ENCODE results near the gene MAP1A. TPM values are rescaled to one million over a fixed set of nuclear protein-coding genes. Genes with fewer than 3 reads are reported as not detected.

MAP1A gene
- polyA plus RNA-seq, 1 donor, result 5.4 TPM

- WGBS (ENCODE audit: insufficient coverage, low lambda C conversion rate), result 0% methylated on average over 3 of the region's 39 CpGs
- Histone ChIP-seq H3K4me3 (ENCODE audit: low read length) (peak overlapping the region; percentile 66), H3K4me1 (ENCODE audit: control insufficient read depth, insufficient read depth, low read length) (peaks cover 16% of the 10 kb centered on the region), H3K27me3 (ENCODE audit: control insufficient read depth, insufficient read depth, low read length) (no peaks in the 10 kb centered on the region), H3K36me3 (ENCODE audit: control insufficient read depth, insufficient read depth, low read length) (no peaks in the 10 kb centered on the region), H3K9me3 (ENCODE audit: control insufficient read depth, low read depth, low read length) (no peaks in the 10 kb centered on the region), H3K27ac (ENCODE audit: low read length) (no peak overlapping the region)
- DNase-seq, result peak in 1 of 2 donors; percentile 30
These were observed 6.2 kb upstream of the MAP1A start for GRCh38 chr15:43511012-43511885.

- no peak for DNase-seq
- WGBS (ENCODE audit: insufficient coverage, low lambda C conversion rate), result no CpG with 5 or more reads among the region's 1 CpG
- H3K27me3 ChIP-seq (ENCODE audit: control insufficient read depth, insufficient read depth, low read length), result peaks cover 6% of the 10 kb centered on the region
- peaks cover 31% of the 10 kb centered on the region for H3K4me1 ChIP-seq (ENCODE audit: control insufficient read depth, insufficient read depth, low read length)
- no peaks in the 10 kb centered on the region for H3K9me3 ChIP-seq (ENCODE audit: control insufficient read depth, low read depth, low read length)
- H3K4me3 ChIP-seq (ENCODE audit: low read length), result no peak overlapping the region
- no peak overlapping the region for H3K27ac ChIP-seq (ENCODE audit: low read length)
- H3K36me3 ChIP-seq (ENCODE audit: control insufficient read depth, insufficient read depth, low read length), result no peaks in the 10 kb centered on the region
These were observed 3.9 kb upstream of the MAP1A start for GRCh38 chr15:43513550-43513949.

- no peak overlapping the region for H3K4me3 ChIP-seq (ENCODE audit: low read length)
- H3K9me3 ChIP-seq (ENCODE audit: control insufficient read depth, low read depth, low read length), result no peaks in the 10 kb centered on the region
- H3K4me1 ChIP-seq (ENCODE audit: control insufficient read depth, insufficient read depth, low read length), result peaks cover 31% of the 10 kb centered on the region
- DNase-seq, result peak in 1 of 2 donors; percentile 42
- no peak overlapping the region for H3K27ac ChIP-seq (ENCODE audit: low read length)
- peaks cover 6% of the 10 kb centered on the region for H3K27me3 ChIP-seq (ENCODE audit: control insufficient read depth, insufficient read depth, low read length)
- no CpG with 5 or more reads among the region's 4 CpGs for WGBS (ENCODE audit: insufficient coverage, low lambda C conversion rate)
- H3K36me3 ChIP-seq (ENCODE audit: control insufficient read depth, insufficient read depth, low read length), result no peaks in the 10 kb centered on the region
These were observed 3.0 kb upstream of the MAP1A start for GRCh38 chr15:43514241-43515057.

- Histone ChIP-seq H3K27me3 (ENCODE audit: control insufficient read depth, insufficient read depth, low read length) (peaks cover 6% of the 10 kb centered on the region), H3K9me3 (ENCODE audit: control insufficient read depth, low read depth, low read length) (no peaks in the 10 kb centered on the region), H3K27ac (ENCODE audit: low read length) (no peak overlapping the region), H3K4me3 (ENCODE audit: low read length) (no peak overlapping the region), H3K36me3 (ENCODE audit: control insufficient read depth, insufficient read depth, low read length) (no peaks in the 10 kb centered on the region), H3K4me1 (ENCODE audit: control insufficient read depth, insufficient read depth, low read length) (peaks cover 23% of the 10 kb centered on the region)
- no CpG with 5 or more reads among the region's 2 CpGs for WGBS (ENCODE audit: insufficient coverage, low lambda C conversion rate)
- no peak for DNase-seq
These were observed 1.7 kb upstream of the MAP1A start for GRCh38 chr15:43515741-43516140.

- Histone ChIP-seq H3K36me3 (ENCODE audit: control insufficient read depth, insufficient read depth, low read length) (peaks cover 3% of the 10 kb centered on the region), H3K27ac (ENCODE audit: low read length) (no peak overlapping the region), H3K4me1 (ENCODE audit: control insufficient read depth, insufficient read depth, low read length) (peaks cover 21% of the 10 kb centered on the region), H3K9me3 (ENCODE audit: control insufficient read depth, low read depth, low read length) (no peaks in the 10 kb centered on the region), H3K4me3 (ENCODE audit: low read length) (no peak overlapping the region), H3K27me3 (ENCODE audit: control insufficient read depth, insufficient read depth, low read length) (peaks cover 6% of the 10 kb centered on the region)
- DNase-seq, result no peak
- no CpG with 5 or more reads among the region's 5 CpGs for WGBS (ENCODE audit: insufficient coverage, low lambda C conversion rate)
These were observed 1.2 kb upstream of the MAP1A start for GRCh38 chr15:43516185-43516584.

GRCh38 chr15:43516801-43517353, 531 bp upstream of the MAP1A start:
- H3K27ac ChIP-seq (ENCODE audit: low read length), result peak overlapping the region; percentile 65
- peaks cover 8% of the 10 kb centered on the region for H3K36me3 ChIP-seq (ENCODE audit: control insufficient read depth, insufficient read depth, low read length)
- H3K4me1 ChIP-seq (ENCODE audit: control insufficient read depth, insufficient read depth, low read length), result peaks cover 15% of the 10 kb centered on the region
- no peak for DNase-seq
- H3K27me3 ChIP-seq (ENCODE audit: control insufficient read depth, insufficient read depth, low read length), result peaks cover 6% of the 10 kb centered on the region
- no CpG with 5 or more reads among the region's 4 CpGs for WGBS (ENCODE audit: insufficient coverage, low lambda C conversion rate)
- H3K4me3 ChIP-seq (ENCODE audit: low read length), result peak overlapping the region; percentile 26
- no peaks in the 10 kb centered on the region for H3K9me3 ChIP-seq (ENCODE audit: control insufficient read depth, low read depth, low read length)

- Histone ChIP-seq H3K9me3 (ENCODE audit: control insufficient read depth, low read depth, low read length) (no peaks in the 10 kb centered on the region), H3K27ac (ENCODE audit: low read length) (peak overlapping the region; percentile 66)
- peak; percentile 44 to 54 for DNase-seq
These were observed 871 bp downstream of the MAP1A start for GRCh38 chr15:43518197-43518761.

GRCh38 chr15:43519196-43519595, 1.8 kb downstream of the MAP1A start:
- WGBS (ENCODE audit: insufficient coverage, low lambda C conversion rate), result no CpG with 5 or more reads among the region's 2 CpGs

More at GRCh38 chr15:43518197-43518761, 871 bp downstream of the MAP1A start:
- H3K36me3 ChIP-seq (ENCODE audit: control insufficient read depth, insufficient read depth, low read length), result peaks cover 16% of the 10 kb centered on the region
- peaks cover 6% of the 10 kb centered on the region for H3K27me3 ChIP-seq (ENCODE audit: control insufficient read depth, insufficient read depth, low read length)
- H3K4me1 ChIP-seq (ENCODE audit: control insufficient read depth, insufficient read depth, low read length), result peaks cover 15% of the 10 kb centered on the region
- WGBS (ENCODE audit: insufficient coverage, low lambda C conversion rate), result no CpG with 5 or more reads among the region's 18 CpGs
- peak overlapping the region; percentile 49 for H3K4me3 ChIP-seq (ENCODE audit: low read length)

GRCh38 chr15:43520138-43520537, 2.7 kb downstream of the MAP1A start:
- no peak overlapping the region for H3K27ac ChIP-seq (ENCODE audit: low read length)
- DNase-seq, result no peak
- no peak overlapping the region for H3K4me3 ChIP-seq (ENCODE audit: low read length)
- WGBS (ENCODE audit: insufficient coverage, low lambda C conversion rate), result no CpG with 5 or more reads among the region's 2 CpGs
- H3K27me3 ChIP-seq (ENCODE audit: control insufficient read depth, insufficient read depth, low read length), result peaks cover 6% of the 10 kb centered on the region
- peaks cover 15% of the 10 kb centered on the region for H3K4me1 ChIP-seq (ENCODE audit: control insufficient read depth, insufficient read depth, low read length)
- H3K9me3 ChIP-seq (ENCODE audit: control insufficient read depth, low read depth, low read length), result no peaks in the 10 kb centered on the region
- H3K36me3 ChIP-seq (ENCODE audit: control insufficient read depth, insufficient read depth, low read length), result peaks cover 21% of the 10 kb centered on the region

More at GRCh38 chr15:43519196-43519595, 1.8 kb downstream of the MAP1A start:
- Histone ChIP-seq H3K4me3 (ENCODE audit: low read length) (no peak overlapping the region), H3K4me1 (ENCODE audit: control insufficient read depth, insufficient read depth, low read length) (peaks cover 15% of the 10 kb centered on the region), H3K36me3 (ENCODE audit: control insufficient read depth, insufficient read depth, low read length) (peaks cover 16% of the 10 kb centered on the region), H3K9me3 (ENCODE audit: control insufficient read depth, low read depth, low read length) (no peaks in the 10 kb centered on the region), H3K27ac (ENCODE audit: low read length) (no peak overlapping the region), H3K27me3 (ENCODE audit: control insufficient read depth, insufficient read depth, low read length) (peaks cover 6% of the 10 kb centered on the region)
- DNase-seq, result no peak

GRCh38 chr15:43521419-43521818, 4.0 kb downstream of the MAP1A start:
- Histone ChIP-seq H3K4me3 (ENCODE audit: low read length) (no peak overlapping the region), H3K9me3 (ENCODE audit: control insufficient read depth, low read depth, low read length) (no peaks in the 10 kb centered on the region), H3K27ac (ENCODE audit: low read length) (no peak overlapping the region), H3K4me1 (ENCODE audit: control insufficient read depth, insufficient read depth, low read length) (peaks cover 15% of the 10 kb centered on the region), H3K27me3 (ENCODE audit: control insufficient read depth, insufficient read depth, low read length) (peaks cover 6% of the 10 kb centered on the region), H3K36me3 (ENCODE audit: control insufficient read depth, insufficient read depth, low read length) (peaks cover 25% of the 10 kb centered on the region)
- DNase-seq, result no peak
- WGBS (ENCODE audit: insufficient coverage, low lambda C conversion rate), result no CpG with 5 or more reads among the region's 11 CpGs

All from large intestine (tissue), 3 donors.